NCI-H226 (cell line): ENCODE data around the gene LRRC38.

Source experiments
- DNase-seq: peaks from one replicate; pipeline ENCODE4 v3.0.0-alpha.2; 2015

The LRRC38 gene

DNA sequence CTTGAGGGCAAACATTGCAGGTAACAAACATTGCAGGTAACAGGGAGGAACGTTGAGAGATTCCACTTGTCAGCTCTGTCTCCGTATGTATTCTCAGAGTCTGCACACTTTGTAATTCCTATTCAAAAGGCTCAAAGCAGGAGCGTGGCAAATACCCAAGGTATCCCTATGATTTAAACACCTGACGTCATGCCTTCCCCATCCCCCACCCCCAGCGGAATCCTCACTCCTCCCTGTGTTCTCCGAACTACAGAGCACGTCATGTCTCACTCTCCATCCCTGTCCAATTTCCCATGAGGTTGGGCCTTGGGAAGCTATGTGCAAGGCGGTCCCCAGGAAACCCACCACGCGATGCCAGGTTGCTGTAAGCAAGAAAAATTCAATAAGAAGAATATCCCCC, 2.8 kb upstream of the LRRC38 start:
- DNase-seq: no peak

DNA sequence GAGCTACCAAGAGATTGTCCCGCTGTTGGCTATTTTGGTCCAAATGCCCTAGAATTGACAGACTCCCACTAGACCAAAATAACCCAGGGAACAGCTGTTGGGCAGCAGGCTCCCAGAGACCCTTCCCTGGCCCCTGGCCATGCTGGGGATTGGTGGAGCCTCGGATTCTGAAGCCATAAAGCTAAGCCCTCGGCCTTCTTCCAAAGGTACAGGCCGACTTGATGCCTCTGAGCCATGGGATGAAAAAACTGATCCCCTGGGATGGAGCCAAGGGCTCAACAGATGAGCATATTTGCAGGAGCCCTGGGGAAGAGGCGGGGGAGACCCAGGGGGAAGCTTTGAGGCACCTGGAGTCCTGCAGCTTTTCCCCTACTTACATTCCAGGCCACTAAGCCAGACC, 1.0 kb upstream of the LRRC38 start:
- no peak for DNase-seq

DNA sequence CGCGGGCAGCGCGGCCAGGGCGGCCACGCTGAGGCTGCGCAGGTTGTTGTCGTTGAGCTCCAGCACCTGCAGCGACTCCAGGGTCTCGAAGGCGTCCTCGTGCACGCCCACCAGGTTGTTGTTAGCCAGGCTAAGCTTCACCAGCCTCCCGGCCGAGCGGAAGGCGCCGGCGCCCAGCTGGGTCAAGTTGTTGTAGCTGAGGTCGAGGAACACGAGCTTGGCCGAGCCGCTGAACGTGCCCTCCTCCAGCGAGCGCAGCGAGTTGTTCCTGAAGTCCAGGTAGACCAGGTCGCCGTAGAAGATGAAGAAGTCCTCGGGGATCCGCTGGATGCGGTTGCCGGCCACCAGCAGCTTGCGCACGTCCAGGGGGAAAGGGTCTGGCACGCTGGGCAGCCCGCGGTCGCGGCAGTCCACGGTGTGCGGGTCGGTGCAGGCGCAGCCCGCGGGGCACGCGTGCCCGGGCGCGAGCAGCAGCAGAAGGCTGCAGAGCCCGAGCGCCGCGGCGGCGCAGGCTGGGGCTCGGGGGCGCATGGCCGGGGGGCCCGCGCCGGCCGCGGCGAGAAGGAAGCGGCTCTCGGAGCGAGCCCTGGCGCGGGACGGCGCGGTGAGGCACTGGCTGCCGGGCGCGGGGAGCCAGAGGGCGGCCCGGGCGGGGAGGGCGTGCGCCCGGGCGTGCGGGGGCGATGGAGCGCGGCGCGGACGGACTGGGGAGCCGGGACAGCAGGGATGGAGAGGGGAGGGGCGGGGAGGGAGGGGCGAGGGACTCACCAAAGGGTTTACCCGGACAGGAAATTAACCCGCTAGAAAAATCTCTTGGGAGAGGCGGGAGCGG, 524 bp downstream of the LRRC38 start:
- DNase-seq: no peak

GRCh38 chr1:13512472-13512871, 1.3 kb downstream of the LRRC38 start:
- no peak for DNase-seq

- DNase-seq: no peak
These were observed 3.3 kb downstream of the LRRC38 start for GRCh38 chr1:13510499-13510898.

DNA sequence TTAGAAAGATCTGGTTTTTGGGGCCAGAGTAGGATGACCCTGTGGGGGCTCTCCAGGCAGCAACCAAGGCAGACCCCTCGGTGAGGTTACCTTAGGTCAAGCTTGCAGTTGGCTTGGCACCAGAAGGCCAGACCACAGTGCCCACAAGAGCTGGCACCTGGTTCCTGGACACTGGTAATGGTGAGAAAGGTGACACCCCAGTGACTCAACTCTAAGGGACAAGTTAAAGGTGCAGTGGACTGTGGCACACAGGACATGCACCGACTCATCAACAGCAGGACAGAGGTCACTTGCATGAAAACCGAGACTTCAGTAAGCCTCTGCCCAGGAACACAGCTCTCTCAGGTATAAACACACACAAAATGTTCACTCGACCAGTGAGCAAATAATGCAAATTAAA, 6.7 kb downstream of the LRRC38 start:
- no peak for DNase-seq

GRCh38 chr1:13505020-13505419, 8.8 kb downstream of the LRRC38 start:
- DNase-seq: no peak

DNA sequence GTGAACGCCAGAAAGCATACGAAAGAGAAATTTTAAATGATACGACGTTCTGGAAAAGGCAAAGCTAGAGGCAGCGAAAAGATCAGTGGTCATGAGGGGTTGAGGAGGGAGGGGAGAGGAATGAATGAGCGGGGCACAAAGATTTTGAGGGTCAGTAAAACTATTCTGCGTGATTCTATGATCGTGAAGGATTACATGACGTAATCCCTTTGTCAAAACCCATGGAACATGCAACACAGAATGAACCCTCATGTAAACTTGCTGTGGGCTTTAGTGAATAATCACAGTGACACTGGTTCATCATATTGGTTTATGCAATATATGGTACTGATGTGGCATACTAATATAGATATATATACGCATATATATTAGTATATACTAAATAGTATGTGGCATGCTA, 13.0 kb downstream of the LRRC38 start:
- no peak for DNase-seq

DNA sequence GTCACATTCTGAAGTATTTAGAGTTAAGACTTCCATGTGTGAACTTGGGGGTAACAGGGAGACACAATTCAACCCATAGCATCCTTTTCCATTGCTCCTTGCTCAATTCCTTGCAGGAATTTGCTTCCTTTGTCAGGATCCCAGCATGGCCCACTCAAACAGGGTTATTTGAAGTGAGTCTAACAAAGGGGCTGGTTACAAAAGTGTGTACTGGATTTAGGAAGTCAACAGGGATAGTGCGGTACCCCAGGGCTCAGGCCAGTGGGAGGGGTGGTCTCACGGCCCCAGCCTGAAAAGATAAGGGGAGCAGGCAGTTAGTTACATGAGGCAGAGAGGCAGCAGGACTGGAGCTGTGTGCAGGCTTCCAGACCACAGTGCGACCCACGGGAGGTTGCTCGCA, 14.4 kb downstream of the LRRC38 start:
- no peak for DNase-seq

DNA sequence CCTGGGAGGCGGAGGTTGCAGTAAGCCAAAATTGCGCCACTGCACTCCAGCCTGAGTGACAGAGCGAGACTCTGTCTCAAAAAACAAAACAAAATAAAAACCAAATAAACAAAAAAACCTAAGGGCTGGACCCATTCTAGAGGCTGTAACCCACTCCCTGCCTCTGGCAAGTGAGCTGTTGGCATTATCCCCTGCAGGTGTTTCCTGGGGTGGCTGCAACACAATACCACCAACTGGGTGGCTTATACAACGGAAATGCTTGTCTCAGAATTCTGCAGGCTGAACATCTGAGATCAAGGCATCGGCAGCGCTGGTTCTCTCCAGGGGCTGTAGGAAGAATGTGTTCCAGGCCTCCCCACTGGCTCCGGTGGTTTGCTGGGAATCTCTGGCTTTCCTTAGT, 15.2 kb downstream of the LRRC38 start:
- DNase-seq: no peak

DNA sequence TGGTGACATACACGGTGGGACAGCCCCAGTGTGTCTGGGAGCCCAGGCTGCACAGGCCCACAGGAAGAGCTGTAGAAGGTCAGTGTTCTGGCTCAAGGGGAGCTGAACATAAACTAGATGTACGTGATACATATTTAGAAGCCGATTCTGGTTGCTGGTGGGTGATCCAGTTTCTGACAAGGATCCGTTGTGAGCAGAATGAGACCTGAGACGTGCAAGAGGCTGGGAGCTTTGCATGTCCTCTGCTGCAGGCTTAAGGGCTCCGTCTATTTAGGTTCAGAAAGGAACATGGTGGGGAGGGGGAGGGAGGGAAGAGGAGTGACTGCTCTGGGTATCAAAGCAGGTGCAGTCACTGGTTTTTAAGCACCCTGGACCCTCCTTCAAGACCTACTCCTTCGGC, 18.6 kb downstream of the LRRC38 start:
- no peak for DNase-seq

DNA sequence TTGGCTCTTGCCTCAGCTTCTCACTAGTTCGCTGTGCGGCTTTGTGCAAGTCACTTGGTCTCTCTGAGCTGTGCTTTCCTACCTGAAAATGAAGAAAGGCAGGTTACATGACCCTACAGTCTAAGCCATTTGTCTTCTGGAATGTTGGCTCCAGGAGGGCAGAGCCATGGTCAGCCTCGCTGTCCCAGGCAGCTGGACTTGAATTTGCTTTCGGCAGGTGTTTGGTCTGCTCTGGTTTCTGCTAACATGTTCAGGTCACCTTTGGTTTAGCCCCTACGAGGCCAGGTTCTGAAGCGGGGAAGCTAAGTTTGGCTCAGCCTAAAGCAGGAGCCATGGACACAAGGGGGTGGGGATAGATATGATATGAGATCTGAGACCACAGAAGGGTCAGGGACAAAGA, 19.1 kb downstream of the LRRC38 start:
- DNase-seq: no peak

DNA sequence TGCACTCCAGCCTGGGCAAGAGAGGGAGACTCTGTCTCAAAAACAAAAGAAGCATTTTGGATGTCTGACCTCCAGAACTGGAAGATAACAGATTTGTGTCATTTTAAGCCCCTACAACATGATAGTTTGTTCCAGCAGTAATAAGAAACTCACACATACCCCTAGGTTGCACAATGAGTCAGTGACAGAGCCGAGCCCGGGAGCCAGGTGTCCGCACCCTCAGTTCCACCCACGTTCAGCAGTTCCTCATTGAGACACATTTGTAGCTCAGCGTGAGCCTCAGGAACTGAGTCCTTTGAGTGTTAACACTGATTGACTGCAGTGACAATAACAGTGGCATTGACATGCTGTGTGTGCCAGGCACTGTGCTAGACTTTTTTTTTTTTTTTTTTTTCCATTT, 19.8 kb downstream of the LRRC38 start:
- DNase-seq: no peak

DNA sequence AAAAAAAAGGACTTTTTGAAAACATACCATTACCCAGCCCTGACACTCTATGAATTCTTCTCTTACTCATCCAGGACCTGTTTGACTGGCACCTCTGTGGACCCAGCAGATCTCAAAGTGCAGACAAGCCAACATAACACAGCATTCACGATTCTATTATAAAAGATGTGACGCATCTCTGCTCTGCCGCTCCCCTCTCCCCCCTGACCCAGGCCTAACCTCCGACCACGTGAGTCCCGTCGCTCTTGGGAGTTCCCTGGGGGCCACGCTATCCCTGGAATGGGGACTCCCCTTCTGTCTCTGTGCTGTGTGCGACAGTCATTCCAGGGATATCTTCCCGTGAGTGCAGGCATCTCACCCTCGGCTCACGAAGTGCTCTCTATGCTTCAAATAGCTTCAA, 21.1 kb downstream of the LRRC38 start:
- DNase-seq: no peak

- DNase-seq: no peak
These were observed 25.8 kb downstream of the LRRC38 start for GRCh38 chr1:13487957-13488356.

DNA sequence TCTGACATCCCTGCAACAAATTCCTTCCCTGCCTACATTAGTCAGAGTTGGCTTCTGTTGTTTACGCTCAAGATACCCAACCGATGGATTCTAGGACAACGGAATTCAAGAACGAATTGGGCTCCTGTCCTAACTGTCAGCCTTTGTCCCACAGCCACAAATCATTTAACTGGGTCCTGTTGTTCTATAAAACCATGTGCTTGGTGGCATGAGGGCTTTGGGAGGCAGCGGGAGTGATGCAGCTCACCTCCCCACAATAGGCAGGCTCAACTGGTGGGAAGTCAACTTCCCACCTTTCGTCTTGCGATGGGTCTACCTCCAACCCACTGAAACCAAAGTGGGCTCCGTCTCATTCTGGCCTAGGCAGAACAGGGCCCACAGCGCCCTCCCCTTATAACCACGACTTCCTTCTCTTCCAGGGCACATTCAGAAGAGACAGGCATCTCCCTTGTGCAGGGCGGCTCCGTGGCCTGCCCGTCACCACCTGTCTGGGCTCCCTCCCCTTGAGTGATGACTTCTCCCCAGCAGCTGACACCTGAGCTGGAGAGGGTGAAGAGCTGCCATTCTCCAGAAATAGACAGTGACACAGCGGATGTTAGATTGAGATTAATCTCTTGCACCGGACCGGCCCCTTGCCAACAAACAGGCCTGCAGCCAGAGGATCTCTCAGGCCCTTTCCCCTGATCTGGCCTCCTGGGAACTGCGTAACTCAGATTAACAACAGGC, 26.5 kb downstream of the LRRC38 start:
- DNase-seq: no peak

DNA sequence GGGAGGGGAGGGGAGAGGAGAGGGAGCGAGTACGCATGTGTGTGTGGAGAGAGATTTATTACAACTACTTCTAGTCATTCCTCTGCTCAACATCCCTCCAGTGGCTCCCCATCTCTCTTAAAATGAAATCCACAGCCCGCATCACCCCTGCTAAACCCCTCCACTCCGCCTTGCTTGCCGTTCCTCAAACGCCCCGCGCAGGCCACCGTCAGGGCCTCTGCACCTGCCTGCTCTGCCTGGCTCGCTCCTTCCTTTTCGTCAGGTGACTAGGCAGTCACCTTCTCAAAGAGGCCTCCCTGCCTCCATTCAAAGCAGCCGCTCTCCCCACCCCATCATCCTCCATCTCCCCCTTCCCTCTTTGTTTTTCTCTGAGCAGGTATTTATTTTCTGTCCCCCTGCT, 29.9 kb downstream of the LRRC38 start:
- no peak for DNase-seq

GRCh38 chr1:13482600-13482999, 31.2 kb downstream of the LRRC38 start:
- DNase-seq: no peak

- no peak for DNase-seq
These were observed 34.5 kb downstream of the LRRC38 start for GRCh38 chr1:13479171-13479856.

- DNase-seq: no peak
These were observed 35.1 kb downstream of the LRRC38 start for GRCh38 chr1:13478692-13479091.

DNA sequence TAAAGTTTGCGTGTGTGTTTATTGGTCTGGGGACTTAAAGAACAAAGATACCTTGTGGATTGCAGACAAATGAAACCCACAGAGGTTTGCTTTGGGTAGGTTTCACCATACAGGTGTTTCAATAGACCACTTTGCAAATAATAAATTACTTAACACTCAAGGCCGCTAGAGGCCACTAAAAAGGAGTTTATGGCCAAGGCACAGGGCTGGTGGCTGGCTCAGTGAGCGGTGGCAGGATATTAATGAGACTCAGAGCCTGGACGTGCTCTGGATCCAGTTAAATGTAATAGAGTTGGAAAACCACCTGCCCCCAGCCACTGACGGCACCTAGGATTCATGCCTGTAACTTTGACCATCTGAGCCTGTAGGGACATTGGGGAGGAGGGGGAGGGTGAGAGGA, 44.5 kb downstream of the LRRC38 start:
- DNase-seq: no peak

DNA sequence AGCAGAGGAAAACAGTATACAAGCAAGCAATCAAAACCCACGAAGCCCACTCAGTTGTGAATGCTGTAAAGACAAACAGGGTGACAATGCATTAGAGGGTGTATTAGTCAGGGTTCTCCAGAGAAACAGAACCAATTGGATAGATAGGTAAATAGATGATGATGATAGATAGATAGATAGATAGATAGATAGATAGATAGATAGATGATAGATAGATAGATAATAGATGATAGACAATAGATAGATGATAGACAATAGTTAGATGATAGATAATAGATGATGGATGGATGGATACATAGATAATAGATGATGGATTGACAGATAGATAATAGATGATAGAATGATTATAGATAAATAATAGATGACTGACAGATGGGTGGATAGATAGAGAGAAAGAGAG, 48.3 kb downstream of the LRRC38 start:
- no peak for DNase-seq

- DNase-seq: no peak
These were observed 51.1 kb downstream of the LRRC38 start for GRCh38 chr1:13462682-13463081.

DNA sequence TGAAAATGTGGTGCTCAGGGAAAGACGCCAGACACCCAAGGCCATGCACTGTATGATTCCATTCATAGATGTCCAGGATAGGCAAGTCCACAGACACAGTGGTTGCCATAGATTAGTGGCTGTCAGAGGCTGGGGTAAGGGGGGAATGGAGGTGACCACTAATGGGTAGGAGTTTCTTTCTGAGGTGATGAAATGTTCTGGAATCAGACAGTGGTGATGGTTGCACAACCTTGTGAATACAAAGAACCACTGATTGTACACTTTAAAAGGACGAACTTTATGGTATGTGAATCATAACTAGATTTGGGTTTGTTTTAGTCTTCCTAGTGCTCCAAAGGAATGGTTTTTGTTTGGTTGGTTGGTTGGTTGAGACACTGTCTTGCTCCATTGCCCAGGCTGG, 51.8 kb downstream of the LRRC38 start:
- no peak for DNase-seq
